ENCODE results near the gene TSEN54. TPM values are rescaled to one million over a fixed set of nuclear protein-coding genes. Genes with fewer than 3 reads are reported as not detected.

Gene TSEN54
- total RNA-seq, 4 donors from 2014 or later: 36.6 to 105 (median 61.2) TPM

- intact Hi-C loops (cut with DNase I; ENCODE audit: low total_unique reads) (no loop called here), in situ Hi-C loops (cut with MboI; ENCODE audit: low pct_ligation_motif_present in 1 of 4, low pct_unique_long_range_greater_than_20kb in 1 of 4, low sequenced_read_pairs in 3 of 4) (no loop called here)
- no peaks in the 10 kb centered on the region for H3K9me3 ChIP-seq
- no peaks in the 10 kb centered on the region for H3K27me3 ChIP-seq
- WGBS, 2 donors (ENCODE audit: low coverage in 1 of 2): 94% methylated on average over 11 of the region's 11 CpGs; no CpG with 5 or more reads in 1 of the 2 donors
- no peak for DNase-seq
- H3K36me3 ChIP-seq: peaks cover 0 to 19% (median 0%) of the 10 kb centered on the region in 4 donors
- TF ChIP-seq EP300 (IDR thresholded peaks at IDR 0.05; ENCODE audit: low read depth) (no peak), POLR2AphosphoS5 (IDR thresholded peaks at IDR 0.05) (no peak), POLR2A (IDR thresholded peaks at IDR 0.05) (no peak)
- TF ChIP-seq, protein P1, sequence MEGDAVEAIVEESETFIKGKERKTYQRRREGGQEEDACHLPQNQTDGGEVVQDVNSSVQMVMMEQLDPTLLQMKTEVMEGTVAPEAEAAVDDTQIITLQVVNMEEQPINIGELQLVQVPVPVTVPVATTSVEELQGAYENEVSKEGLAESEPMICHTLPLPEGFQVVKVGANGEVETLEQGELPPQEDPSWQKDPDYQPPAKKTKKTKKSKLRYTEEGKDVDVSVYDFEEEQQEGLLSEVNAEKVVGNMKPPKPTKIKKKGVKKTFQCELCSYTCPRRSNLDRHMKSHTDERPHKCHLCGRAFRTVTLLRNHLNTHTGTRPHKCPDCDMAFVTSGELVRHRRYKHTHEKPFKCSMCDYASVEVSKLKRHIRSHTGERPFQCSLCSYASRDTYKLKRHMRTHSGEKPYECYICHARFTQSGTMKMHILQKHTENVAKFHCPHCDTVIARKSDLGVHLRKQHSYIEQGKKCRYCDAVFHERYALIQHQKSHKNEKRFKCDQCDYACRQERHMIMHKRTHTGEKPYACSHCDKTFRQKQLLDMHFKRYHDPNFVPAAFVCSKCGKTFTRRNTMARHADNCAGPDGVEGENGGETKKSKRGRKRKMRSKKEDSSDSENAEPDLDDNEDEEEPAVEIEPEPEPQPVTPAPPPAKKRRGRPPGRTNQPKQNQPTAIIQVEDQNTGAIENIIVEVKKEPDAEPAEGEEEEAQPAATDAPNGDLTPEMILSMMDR (IDR thresholded peaks at IDR 0.05): no peak
- H3K4me3 ChIP-seq: no peak overlapping the region
- peaks cover 0 to 10% (median 2%) of the 10 kb centered on the region in 4 donors for H3K4me1 ChIP-seq
- peak overlapping the region; percentile 33 to 62 (median 50) for H3K27ac ChIP-seq
Measured at GRCh38 chr17:75570772-75571171, 54.4 kb downstream of the TSEN54 start.

DNA sequence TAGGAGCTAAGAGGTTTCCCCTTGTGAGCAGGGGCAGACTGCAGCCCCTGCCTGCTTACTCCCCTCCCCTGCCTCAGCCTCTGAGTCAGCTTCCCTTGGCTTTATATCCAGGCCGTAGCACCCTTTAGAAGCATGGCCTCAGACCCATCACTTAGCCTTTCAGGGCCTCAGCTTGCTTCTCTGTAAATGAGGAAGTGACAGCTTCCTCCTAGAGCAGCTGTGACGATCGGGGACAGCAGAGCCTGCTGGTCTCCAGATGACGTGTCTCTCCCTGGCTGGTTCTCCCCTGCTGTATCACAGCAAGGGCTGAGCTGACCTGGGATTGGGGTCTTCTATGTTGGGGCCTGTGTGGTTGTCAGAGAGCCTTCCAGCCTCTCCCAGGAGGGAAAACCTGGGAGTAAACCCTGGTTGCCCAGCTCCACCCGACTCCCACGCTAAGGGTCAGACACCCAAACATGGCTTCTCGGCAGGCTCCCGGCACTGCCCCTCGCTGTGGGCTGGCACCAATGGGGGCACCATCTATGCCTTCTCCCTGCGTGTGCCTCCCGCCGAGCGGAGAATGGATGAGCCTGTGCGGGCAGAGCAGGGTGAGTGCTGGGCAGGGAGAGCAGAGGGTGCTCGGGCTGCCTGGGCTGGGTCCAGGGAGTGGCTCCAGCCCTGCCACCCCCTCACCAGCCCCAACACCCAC is 55.0 kb downstream of the TSEN54 start:
- in situ Hi-C loops (cut with MboI; ENCODE audit: low pct_ligation_motif_present in 1 of 4, low pct_unique_long_range_greater_than_20kb in 1 of 4, low sequenced_read_pairs in 3 of 4) (no loop called here), intact Hi-C loops (cut with DNase I; ENCODE audit: low total_unique reads) (no loop called here)
- Histone ChIP-seq H3K4me3 (no peak overlapping the region), H3K36me3 (peaks cover 0 to 19% (median 0%) of the 10 kb centered on the region in 4 donors), H3K4me1 (peaks cover 0 to 12% (median 3%) of the 10 kb centered on the region in 4 donors), H3K27ac (peak overlapping the region; percentile 33 to 62 (median 50)), H3K27me3 (no peaks in the 10 kb centered on the region), H3K9me3 (no peaks in the 10 kb centered on the region)
- TF ChIP-seq, protein P1 (IDR thresholded peaks at IDR 0.05): no peak
- TF ChIP-seq POLR2AphosphoS5 (IDR thresholded peaks at IDR 0.05) (peak in 1 of 3 donors; percentile 14), EP300 (IDR thresholded peaks at IDR 0.05; ENCODE audit: low read depth) (no peak)
- peak; percentile 71 for DNase-seq
- 77% methylated on average over 15 of the region's 15 CpGs; no CpG with 5 or more reads in 1 of the 2 donors for WGBS, 2 donors (ENCODE audit: low coverage in 1 of 2)

GRCh38 chr17:75571885-75572215 is 55.5 kb downstream of the TSEN54 start:
- in situ Hi-C loops (cut with MboI; ENCODE audit: low pct_ligation_motif_present in 1 of 4, low pct_unique_long_range_greater_than_20kb in 1 of 4, low sequenced_read_pairs in 3 of 4) (no loop called here), intact Hi-C loops (cut with DNase I; ENCODE audit: low total_unique reads) (no loop called here)
- WGBS, 2 donors (ENCODE audit: low coverage in 1 of 2): 90 to 97% methylated on average over 2 to 16 of the region's 16 CpGs
- DNase-seq: no peak
- Histone ChIP-seq H3K36me3 (peaks cover 0 to 19% (median 0%) of the 10 kb centered on the region in 4 donors), H3K4me1 (peaks cover 0 to 16% (median 4%) of the 10 kb centered on the region in 4 donors), H3K4me3 (no peak overlapping the region), H3K27me3 (no peaks in the 10 kb centered on the region), H3K27ac (peak overlapping the region in 3 of 4 donors; percentile 33 to 50 (median 50)), H3K9me3 (no peaks in the 10 kb centered on the region)
- TF ChIP-seq, protein P1 (IDR thresholded peaks at IDR 0.05): no peak
- no peak for TF ChIP-seq POLR2AphosphoS5 (IDR thresholded peaks at IDR 0.05)
- no peak for TF ChIP-seq EP300 (IDR thresholded peaks at IDR 0.05; ENCODE audit: low read depth)
- TF ChIP-seq POLR2A (IDR thresholded peaks at IDR 0.05): no peak

DNA sequence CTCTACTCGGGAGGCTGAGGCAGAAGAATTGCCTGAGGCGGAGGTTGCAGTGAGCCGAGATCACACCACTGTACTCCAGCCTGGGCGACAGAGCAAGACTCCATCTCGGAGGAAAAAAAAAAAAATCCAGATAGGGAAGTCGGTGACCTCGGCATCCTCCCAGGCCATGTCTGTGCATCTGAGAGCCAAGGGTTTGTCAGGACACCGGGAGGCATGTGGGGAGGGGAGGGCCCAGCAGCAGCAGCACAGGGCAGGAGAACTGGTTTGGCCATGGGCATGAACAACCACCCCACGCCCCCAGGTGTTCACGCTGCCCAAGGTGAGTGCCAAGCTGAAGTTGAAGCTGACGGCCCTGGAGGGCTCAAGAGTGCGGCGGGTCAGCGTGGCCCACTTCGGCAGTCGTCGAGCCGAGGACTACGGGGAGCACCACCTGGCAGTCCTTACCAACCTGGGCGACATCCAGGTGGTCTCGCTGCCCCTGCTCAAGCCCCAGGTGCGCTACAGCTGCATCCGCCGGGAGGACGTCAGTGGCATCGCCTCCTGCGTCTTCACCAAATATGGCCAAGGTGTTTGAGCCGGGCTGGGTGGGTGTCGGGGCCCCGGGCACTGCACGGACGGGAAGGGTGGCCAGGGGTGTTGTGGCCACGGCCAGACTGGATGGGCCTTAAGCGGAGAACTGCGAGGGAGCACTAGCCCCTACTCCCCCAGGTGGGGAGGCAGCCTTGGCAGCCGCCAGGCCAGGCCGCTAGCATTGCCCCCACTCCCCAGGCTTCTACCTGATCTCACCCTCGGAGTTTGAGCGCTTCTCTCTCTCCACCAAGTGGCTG is 56.6 kb downstream of the TSEN54 start:
- peaks cover 0 to 19% (median 0%) of the 10 kb centered on the region in 4 donors for H3K36me3 ChIP-seq
- no peak for DNase-seq
- no peaks in the 10 kb centered on the region for H3K27me3 ChIP-seq

More for the DNA sequence above, 56.6 kb downstream of the TSEN54 start:
- in situ Hi-C loops (cut with MboI; ENCODE audit: low pct_ligation_motif_present in 1 of 4, low pct_unique_long_range_greater_than_20kb in 1 of 4, low sequenced_read_pairs in 3 of 4): no loop called here
- intact Hi-C loops (cut with DNase I; ENCODE audit: low total_unique reads): no loop called here
- Histone ChIP-seq H3K9me3 (no peaks in the 10 kb centered on the region), H3K4me3 (no peak overlapping the region), H3K4me1 (peaks cover 0 to 22% (median 8%) of the 10 kb centered on the region in 4 donors), H3K27ac (peak overlapping the region in 2 of 4 donors; percentile 85 to 89)
- 82 to 89% methylated on average over 7 to 39 of the region's 39 CpGs for WGBS, 2 donors (ENCODE audit: low coverage in 1 of 2)
- TF ChIP-seq POLR2A (IDR thresholded peaks at IDR 0.05) (no peak), EP300 (IDR thresholded peaks at IDR 0.05; ENCODE audit: low read depth) (no peak), POLR2AphosphoS5 (IDR thresholded peaks at IDR 0.05) (no peak)
- TF ChIP-seq, protein P1 (IDR thresholded peaks at IDR 0.05): no peak

All from transverse colon (tissue), 4 donors.